NOMO-1 treated with DMSO at 0.1 percent for 48 hours (cell line): ENCODE results near the gene ZBTB44.
A peak's percentile ranks its signal among the peaks of the same experiment; 100 is the strongest.
"Not testable (repeated sequence)": the region's sequence is repeated elsewhere in the genome, so short reads cannot be mapped to it uniquely, and the experiment has no call there.

Experiments
- DNase-seq: peaks from one replicate; lab custom pipeline; 2025; ENCODE audit not compliant: unreplicated experiment; lab: John Stamatoyannopoulos, UW

ZBTB44 gene

DNA sequence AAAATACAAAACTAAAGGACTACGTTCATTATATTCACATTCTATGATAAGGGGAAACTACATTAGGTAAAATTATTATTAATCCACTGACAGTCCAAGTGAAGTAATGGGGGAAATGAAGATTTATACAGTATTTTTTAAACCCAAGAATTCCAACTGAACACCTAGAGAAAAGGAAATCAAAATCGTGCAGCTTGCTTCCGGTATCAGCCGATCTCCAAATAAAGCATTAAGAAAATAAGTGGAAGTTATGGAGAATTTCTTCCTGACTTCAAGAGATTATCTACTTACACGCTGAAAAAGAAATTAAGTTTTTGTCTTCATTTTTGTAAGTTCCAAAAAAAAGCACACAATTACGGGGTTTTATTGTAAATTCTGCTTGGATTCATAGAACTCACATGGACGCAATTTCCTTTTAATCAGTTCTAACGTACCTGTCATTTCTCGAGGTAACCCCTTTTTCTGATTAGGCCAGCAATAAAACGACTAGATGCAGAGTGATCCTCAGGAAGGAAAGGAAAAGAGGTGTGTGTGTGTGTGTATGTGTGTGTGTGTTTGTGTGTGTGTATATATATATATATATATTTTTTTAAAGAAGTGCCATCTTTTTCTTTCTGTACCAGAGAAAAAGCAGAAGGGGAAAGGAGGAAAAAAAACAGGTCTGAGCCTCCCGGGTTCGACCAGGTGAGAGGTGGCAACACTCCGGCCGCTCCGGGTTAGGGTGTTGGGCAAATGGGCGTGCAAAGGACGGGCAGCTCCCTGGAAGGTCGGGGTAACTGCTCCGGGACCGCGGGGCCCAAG lies 1.1 kb downstream of the ZBTB44 start:
- peak; percentile 41 for DNase-seq

DNA sequence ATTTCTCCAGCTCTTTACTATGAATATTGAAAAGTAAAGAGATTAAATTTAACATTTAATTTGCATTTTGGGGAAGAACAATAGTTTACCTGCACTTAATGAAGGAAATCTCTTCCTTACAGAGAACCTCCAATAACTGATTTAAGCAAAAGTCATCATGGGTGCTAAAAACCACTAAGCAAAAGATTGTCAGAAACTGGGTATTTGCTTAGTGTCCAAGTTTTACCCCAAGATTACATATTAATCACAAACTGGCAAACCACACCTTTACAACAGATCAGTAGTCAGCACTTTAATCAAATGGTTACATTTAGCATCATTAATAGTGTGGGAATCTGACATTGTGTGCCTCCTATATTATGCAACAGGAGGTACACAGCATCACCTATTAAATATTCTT lies 2.7 kb downstream of the ZBTB44 start:
- DNase-seq, result no peak

DNA sequence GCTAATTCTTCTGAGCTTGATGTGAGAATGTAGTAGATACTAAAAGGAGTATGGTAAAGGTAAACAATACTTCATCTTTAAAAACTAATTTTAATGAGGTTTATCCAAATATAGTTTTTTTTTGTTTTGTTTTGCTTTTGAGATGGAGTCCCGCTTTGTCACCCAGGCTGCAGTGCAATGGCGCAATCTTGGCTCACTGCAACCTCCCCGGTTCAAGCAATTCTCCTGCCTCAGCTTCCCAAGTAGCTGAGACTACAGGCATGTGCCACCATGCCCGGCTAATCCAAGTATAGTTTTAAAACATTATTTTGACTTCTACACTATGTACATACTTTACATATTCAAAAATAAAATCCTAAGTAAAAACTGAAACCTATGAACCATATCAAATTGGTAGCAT lies 4.1 kb downstream of the ZBTB44 start:
- no peak for DNase-seq

DNA sequence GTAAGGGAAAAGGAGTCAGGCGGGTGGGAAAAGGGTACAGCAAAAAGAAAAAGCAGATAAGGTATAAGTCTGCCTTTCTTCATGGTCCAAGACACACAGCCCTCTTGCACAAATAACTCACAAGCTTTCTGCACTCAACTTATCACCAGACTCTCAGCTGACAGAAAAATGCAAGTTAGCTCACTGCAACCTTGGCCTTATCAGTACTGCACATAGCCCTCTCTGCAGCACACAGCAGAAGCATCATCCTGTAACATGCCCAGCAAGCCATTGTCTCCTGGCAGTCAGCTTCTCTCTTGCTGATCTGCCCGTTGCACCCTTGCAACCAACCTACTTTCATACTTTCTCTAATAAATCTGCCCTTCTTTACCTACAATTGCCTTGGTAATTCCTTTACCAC lies 5.8 kb downstream of the ZBTB44 start:
- DNase-seq, result no peak

DNA sequence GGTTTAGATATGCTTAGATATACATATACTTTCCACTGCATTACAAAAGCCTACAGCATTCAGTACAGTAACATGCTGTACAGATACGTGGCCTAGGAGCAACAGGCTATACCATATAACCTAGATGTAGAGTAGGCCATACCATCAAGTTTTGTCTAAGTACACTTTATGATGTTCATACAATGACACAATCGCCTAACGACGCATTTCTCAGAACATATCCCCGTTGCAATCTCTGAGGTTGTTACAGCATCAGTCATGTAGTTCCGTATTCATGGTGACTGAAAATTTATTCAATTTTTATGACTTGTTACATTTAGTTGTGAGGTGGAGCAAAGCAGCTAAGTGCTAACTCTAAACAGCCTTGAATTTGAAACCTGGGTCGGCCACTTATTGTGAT lies 6.7 kb downstream of the ZBTB44 start:
- DNase-seq, result peak; percentile 66

DNA sequence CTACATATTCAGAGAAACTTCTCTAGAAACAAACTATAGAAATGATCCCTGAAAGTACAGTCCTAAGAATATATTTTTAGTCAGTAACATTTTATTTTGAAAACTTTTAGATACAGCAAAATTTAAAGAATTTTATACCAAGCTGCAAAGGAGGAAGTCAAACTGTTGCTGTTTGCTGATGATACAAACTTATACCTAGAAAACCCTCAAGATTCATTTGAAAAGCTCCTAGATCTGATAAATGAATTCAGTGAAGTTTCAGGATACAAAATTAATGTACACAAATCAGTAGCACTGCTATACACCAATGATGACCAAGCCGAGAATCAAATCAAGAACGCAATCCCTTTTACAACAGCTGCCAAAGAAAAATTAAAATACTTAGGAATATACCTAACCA lies 10.1 kb downstream of the ZBTB44 start:
- DNase-seq, result no peak

DNA sequence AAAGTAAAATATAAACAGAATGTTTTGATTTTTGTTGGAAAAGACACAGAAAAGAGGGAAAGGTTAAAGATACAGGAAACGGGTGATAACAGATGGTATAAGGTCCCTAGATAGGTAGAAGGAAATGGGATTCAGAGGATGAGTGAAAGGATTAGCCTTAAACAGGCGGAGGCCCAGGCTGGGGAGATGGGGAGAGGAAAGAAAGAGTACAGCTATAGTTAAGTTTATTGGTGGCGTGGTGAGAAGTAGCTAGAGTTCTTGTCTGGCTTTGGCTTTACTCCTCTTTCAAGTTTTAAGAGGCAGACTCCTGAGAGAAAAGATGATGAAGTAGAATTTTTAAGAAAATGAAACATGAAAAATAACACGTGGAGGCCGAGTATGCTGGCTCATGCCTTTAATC lies 13.7 kb downstream of the ZBTB44 start:
- no peak for DNase-seq

DNA sequence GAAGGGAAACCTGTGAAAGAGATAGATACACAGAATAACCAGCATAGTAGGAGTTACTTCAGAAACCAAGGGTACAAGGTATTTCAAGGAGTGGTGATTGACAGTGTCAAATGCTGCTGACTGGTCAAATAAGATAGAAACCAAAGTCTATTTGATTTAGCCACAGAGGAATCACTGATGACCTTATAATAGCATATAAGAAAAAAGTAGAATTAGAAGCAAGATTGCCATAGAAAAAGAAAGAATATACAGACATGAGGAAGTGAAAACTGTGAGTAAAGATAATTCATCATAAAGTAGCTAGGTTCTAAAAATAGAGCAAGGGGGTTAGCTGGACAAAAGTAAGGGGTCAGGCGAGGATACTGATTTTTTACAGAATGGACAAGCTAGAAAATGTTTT lies 14.2 kb downstream of the ZBTB44 start:
- DNase-seq, result peak; percentile 69

DNA sequence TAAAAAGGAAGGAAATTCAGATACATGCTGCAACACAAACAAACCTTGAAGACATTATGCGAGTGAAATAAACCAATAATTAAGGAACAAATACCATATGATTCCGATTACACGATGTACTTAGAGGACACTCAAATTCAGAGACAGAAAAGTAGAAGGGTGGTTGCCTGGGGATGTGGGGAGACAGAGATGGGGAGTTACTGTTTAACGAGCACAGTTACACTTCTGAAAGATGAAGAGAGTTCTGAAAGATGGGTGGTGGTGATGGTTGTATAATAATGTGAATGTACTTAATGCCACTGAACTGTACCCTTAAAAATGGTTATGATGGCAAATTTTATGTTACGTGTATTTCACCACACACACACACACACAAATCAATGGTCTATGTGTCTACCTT lies 14.7 kb downstream of the ZBTB44 start:
- DNase-seq, result no peak

DNA sequence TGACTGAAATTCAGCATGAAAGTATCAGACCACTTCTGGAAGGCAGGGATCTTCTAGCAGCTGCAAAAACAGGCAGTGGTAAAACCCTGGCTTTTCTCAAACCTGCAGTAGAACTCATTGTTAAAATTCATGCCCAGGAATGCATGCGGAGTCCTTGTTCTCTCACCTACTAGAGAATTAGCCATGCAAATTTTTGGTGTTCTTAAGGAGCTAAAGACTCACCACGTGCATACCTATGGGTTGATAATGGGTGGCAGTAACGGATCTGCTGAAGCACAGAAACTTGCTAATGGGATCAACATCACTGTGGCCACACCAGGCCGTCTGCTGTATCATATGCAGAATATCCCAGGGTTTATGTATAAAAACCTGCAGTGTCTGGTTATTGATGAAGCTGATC lies 19.1 kb downstream of the ZBTB44 start:
- no peak for DNase-seq

DNA sequence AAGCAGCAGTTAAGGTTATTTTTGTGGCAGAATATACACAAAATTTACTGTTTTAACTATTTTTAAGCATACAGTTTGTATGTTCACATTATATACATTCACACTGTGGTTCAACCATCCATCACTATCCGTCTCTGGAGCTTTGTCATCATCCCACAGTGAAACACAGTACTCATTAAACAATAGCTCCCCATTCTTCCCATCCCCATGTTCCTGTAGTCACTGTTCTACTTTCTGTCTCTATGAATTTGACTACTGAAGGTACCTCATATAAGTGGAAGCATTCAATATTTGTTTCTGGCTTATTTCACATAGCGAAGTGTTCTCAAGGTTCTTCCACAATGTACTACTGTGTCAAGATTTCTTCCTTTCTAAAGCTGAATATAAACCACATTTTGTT lies 32.6 kb downstream of the ZBTB44 start:
- no peak for DNase-seq

DNA sequence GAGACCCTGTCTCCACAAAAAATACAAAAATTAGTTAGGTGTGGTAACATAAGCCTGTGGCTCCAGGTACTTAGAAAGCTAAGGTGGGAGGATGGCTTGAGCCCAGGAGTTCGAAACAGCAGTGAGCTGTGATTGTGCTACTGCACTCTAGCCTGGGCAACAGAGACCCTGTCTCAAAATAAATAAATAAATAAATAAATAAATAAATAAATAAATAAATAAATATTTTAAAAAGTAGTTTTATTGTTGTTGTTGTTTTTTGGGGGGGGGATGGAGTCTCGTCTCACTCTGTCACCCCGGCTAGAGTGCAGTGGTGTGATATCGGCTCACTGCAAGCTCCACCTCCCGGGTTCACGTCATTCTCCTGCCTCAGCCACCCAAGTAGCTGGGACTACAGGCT lies 33.4 kb downstream of the ZBTB44 start:
- DNase-seq, result not testable (repeated sequence)

DNA sequence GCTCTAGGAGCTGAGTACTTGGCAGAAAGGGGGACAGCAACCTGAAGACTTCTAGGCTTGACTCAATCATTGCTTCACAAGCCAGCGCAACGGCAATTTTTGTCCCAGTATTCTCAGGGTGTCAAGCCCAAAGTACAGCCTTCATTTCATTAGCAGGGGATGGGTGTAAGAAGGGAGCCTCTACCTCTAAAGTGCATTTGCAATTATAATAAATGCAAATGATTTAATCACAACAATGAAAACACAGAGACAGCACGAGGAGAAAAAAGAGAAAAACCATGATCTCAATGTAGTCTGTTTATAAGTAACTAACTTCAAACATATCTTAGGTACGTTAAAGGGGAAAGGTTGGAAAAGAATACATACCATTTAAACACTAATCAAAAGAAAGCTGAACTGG lies 34.7 kb downstream of the ZBTB44 start:
- no peak for DNase-seq

DNA sequence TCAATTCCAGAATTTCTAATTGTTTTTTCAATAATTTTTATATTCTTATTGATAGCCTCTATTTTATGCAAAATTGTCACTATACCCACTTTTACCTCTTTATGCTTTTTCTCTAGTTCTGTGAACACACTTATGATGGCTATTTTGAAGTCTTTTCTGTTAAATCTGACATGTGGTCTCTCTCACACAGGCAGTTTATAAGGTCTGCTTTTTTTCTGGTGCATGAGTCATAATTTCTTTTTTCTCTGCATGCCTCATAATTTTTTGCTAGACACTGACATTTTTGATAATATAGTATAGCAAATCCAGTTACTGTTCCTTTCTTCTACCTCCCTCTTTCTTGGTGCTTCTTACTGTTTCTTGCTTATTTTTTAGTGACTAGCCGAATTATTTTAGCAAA lies 36.0 kb downstream of the ZBTB44 start:
- DNase-seq, result no peak

DNA sequence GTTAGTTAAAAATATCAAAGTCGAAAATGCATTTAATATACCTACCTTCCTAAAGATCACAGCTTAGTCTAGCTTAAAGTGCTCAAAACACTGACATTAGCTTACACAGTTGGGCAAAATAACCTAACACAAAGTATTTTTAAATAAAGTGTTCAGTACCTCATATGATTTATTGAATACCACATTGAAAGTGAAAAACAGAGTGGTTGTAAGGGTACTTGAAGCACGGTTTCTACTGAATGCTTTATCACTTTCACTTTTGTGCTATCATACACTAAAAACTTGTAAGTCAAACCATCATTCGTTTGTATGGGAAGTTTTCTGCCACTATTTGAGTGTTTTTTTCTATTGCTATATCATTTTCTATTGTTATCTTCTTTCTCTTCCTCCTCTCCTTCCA lies 36.6 kb downstream of the ZBTB44 start:
- DNase-seq, result no peak

DNA sequence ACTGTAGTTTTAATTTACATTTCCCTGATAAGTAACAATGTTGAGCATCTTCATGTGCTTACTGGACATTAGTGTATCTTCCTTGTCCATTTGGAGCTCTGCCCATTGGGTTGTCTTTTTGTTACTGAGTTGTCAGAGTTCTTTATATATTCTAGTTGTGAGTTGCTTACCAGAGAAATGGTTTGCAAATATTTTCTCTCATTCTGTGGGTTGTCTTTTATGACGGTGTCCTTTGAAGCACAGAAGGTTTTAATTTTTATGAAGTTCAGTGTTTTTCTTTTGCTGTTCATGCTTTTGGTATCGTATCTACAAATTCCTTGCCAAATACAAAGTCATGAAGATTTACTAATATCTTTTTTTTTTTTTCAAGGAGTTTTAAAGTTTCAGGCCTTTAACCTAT lies 42.4 kb downstream of the ZBTB44 start:
- DNase-seq, result no peak

DNA sequence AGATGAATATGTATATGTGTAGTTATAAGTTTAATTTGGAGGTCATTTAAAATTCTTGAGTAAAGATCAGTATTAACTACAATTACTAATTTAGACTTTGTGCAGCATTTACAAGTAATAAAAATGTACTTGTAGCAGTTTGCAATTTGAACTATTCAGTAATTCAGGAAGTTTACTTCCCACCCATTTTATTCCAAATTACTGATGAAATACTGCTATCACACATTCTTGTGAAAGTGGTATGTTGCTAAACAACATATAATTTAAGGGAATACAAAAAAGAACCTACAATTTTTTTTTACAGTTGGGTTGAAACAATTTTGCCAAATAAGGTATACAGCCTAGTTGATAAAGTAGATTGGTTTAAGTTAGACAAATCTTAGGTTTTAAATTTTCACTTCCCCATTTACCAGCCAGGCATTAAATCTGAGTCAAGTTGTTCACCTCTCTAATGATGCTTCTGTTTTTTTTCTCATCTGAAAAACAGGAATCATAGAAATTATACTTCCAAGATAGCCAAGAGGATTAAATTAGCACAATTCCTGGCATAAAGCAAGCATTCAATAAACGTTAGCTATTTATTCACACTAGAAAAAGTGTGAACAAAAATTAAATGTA lies 45.3 kb downstream of the ZBTB44 start:
- DNase-seq, result peak; percentile 73

DNA sequence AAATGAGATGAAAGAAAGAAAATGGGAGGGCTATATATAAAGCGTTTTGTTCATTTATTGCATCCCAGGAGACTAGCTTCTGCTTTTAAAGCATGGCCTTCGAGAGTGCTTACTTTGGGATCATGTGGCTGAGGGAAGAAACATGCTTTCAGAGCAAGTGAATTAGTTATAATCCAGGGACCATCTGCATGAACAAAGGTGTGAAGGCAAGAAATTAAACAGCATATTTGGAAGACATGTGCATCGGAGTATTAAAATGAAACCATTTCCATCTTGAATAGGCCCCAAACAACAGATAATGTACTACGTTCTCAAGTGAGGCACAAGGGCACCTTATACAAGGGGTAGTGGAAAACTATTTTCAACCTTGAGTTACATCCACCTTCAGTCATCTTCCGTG lies 51.4 kb downstream of the ZBTB44 start:
- no peak for DNase-seq

DNA sequence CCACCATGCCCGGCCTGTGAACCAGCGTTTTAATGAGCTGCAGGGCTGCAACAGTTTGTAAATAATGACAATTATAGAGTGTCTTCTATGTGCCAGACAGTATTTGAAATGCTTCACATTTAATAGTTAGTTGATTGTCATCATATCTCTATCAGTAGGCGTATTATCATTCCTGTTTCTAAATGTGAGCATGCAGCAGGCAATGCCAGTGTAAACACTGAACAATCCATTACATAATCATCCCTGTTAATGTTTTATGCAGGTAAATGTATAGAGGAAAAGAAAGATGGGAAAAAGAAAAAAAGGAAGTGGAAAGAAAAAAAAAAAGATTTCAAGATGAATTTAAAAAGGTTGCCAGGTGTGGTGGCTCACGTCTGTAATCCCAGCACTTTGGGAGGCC lies 52.3 kb downstream of the ZBTB44 start:
- no peak for DNase-seq

DNA sequence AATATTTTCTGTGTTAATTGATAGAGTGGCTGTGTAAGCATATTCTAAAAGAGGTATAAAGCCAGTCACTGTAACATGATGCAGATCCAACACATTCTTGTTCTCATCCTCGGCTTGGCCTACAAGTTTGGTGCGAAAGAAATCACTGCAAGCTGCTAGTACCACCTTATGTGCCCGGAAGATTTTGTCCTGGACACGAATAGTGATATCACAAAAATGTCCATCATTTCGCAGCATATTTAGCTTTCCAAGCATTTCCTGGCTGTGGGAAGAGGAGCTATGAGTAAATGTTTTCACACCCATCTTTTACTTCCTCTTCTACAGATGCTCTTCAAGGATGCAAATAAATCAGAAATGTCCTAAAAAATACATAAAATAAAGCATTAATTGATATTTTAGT lies 53.1 kb downstream of the ZBTB44 start:
- no peak for DNase-seq

DNA sequence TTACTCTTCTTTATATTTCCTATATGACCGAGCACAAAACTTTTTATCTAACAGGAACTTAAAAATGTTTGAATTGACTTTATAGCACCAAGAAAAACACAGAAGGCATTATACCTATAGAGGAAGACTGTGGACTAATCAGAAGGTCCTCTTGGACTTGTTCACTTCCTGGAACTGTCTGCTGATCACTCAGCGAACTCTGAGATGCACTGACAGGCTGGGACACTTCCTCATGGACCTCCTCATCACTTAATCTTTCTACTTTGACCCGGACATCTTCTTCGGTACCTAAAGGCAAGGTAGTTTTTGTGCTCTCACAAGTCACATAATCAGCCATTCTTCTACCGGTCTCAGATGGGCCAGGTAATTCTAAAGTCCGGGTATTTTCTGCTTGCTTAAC lies 54.0 kb downstream of the ZBTB44 start:
- no peak for DNase-seq

DNA sequence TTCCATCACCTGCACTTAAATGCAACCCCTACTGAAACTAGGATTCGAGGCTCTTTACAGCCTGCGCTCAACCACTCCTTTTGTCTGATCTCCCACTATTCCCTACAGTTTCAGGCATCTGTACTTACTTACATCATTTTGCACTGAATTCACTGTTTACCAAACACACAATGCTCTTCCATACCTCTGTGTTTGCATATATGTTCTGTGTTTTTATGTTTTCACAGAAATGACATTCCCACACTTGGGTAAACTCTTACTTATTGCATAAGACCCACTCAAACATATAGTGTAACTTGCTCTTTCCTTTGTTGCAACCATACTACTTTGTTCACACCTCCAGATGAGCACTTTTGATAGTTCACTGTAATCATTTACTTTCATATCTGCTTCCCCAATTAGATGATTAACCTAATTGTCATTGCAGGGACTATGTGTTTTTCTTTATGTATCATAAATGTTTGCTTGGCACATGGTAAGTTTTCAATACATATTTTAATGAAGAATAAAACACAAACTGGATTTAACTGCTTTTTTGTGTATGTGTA lies 54.6 kb downstream of the ZBTB44 start:
- DNase-seq, result no peak

DNA sequence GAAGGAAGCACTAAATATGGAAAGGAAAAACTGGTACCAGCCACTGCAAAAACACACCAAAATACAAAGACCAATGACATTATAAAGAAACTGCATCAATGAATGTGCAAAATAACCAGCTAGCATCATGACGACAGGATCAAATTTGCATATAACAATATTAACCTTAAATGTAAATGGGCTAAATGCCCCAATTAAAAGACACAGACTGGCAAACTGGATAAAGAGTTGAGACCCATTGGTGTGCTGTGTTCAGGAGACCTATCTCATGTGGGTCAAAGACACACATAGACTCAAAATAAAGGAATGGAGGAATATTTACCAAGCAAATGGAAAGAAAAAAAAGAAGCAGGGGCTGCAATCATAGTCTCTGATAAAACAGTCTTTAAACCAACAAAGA lies 63.0 kb downstream of the ZBTB44 start:
- DNase-seq, result not testable (repeated sequence)
